Heart left ventricle (tissue), 16 donors: ENCODE results near the gene CDH13. TPM values are rescaled to one million over a fixed set of nuclear protein-coding genes. Genes with fewer than 3 reads are reported as not detected.

ENCODE experiments used
- ATAC-seq, 4 donors: fragments of 200-7000 bp; cut with Tn5 transposase; one replicate each; pipeline ENCODE4 v1.9.1; 2020 to 2022; ENCODE audit warnings: moderate library complexity in 4 of 4, mild to moderate bottlenecking in 3 of 4, moderate number of reproducible peaks in 1 of 4
- DNase-seq, 5 donors: peaks; one replicate each; pipeline ENCODE4 v3.0.0-alpha.2; 2020
- H3K27ac ChIP-seq, 12 donors: fragments of 200-600 bp; sonication (generic) in 4 of 12; one replicate each; pipeline versions ENCODE4 v1.5.0 to v1.8.0; 2016 to 2022; ENCODE audit warnings: mild to moderate bottlenecking in 2 of 12
- H3K27me3 ChIP-seq, 9 donors: fragments of 200-600 bp; sonication (generic) in 2 of 9; one replicate each; pipeline versions ENCODE4 v1.5.1 to v1.8.0; 2016 to 2022; ENCODE audit warnings: mild to moderate bottlenecking in 3 of 9
- H3K36me3 ChIP-seq, 9 donors: fragments of 200-600 bp; sonication (generic) in 2 of 9; one replicate each; pipeline versions ENCODE4 v1.5.0 to v1.8.0; 2018 to 2022; ENCODE audit warnings: mild to moderate bottlenecking in 2 of 9
- H3K4me1 ChIP-seq, 12 donors: fragments of 200-600 bp; sonication (generic) in 4 of 12; one replicate each; pipeline versions ENCODE4 v1.5.0 to v1.8.0; 2016 to 2022; ENCODE audit warnings: mild to moderate bottlenecking in 3 of 12
- H3K4me3 ChIP-seq, 12 donors: fragments of 200-600 bp; sonication (generic) in 4 of 12; one replicate each; pipeline versions ENCODE4 v1.5.0 to v1.8.0; 2017 to 2022; ENCODE audit warnings: mild to moderate bottlenecking in 9 of 12, moderate library complexity in 4 of 12
- H3K9me3 ChIP-seq, 12 donors: fragments of 200-600 bp; sonication (generic) in 4 of 12; one replicate each; pipeline versions ENCODE4 v1.5.0 to v1.8.0; 2016 to 2022; ENCODE audit warnings: mild to moderate bottlenecking in 1 of 12
- POLR2A ChIP-seq, 2 donors: fragments of 450-650 bp; IDR thresholded peaks; one replicate each; pipeline ENCODE4 v1.6.1; 2017; ENCODE audit warnings: antibody characterized with exemption in 2 of 2, mild to moderate bottlenecking in 2 of 2, moderate library complexity in 2 of 2
- WGBS, 4 donors: extraction: QIAGEN DNeasy Blood & Tissue Kit in 2 of 4; methylation state at CpG; one replicate each; pipeline versions ENCODE4 v1.1.5 to v1.1.7; 2013 to 2018; 5-methylcytosine and 5-hydroxymethylcytosine counted together
- intact Hi-C, 10 donors: fragments of 100-400 bp; cut with DNase I; formaldehyde crosslinking; loops; one replicate each; pipeline versions ENCODE4 v1.11.1 to v1.14.2; 2022
- polyA plus RNA-seq, 2 donors: library from polyadenylated mRNA; stranded (reverse); fragments of 200-250 nt; gene quantifications; one replicate each; pipeline ENCODE4 v1.2.3, GENCODE V29; 2013
- total RNA-seq, 9 donors: library from RNA; depleted of rRNA in 2 of 9; stranded (reverse); fragments of >200 nt in 2 of 9; fragmentation: NEBNext Ultra II Directional in 3 of 9; extraction: Animal tissue kit (Norgen Biotek cat#: 25700) in 3 of 9; gene quantifications; one replicate each; pipeline versions ENCODE4 v1.1.0 to v1.2.4, GENCODE V29; 2016 to 2023
- TF ChIP-seq, protein P1 (sequence below), 12 donors: fragments of 200-600 bp; sonication (generic) in 4 of 12; IDR thresholded peaks; one replicate each; pipeline versions ENCODE4 v1.5.0 to v1.8.0; 2018 to 2022; ENCODE audit warnings: antibody characterized with exemption in 12 of 12, mild to moderate bottlenecking in 5 of 12
- donor health status: ischemic (EF 13 %, LVEDD 7.1; RV severe dilation, severe dysfunction).
- donor health status: healthy with polysubstance abuse.
- donor health status: DM: no; HTN: yes; CAD: no.
- donor health status: DM: no; HTN: no; CAD: no.
- donor health status: ischemic (EF 25% LVEDD 6.9; RV normal size, moderate dysfunction).
- donor health status: ischemic (EF 25% LVEDD 5.7; RV mildly dilated, moderate dysfunction).
- donor health status: healthy.
- donor health status: DM: yes; HTN: yes; CAD: no.
- donor health status: ischemic (EF 35%, LVEDD 5.7; RV mildly dilated, moderate dysfunction).
- donor health status: nonischemic (EF 11% LVEDD 7.7; RV severe dilation, severe dysfunction).
- donor health status: DM: yes; HTN: yes; CAD: no.
- donor health status: PGD.
- donor health status: ischemic (EF 29% LVEDD 5.4; RV normal size, mild dysfunction).
- donor health status: nonischemic (EF 23%, LVEDD 6.1; RV moderate dilation, normal function).

The CDH13 gene
- total and polyA plus RNA-seq, 11 donors, result 15.0 to 172 (median 137) TPM

DNA sequence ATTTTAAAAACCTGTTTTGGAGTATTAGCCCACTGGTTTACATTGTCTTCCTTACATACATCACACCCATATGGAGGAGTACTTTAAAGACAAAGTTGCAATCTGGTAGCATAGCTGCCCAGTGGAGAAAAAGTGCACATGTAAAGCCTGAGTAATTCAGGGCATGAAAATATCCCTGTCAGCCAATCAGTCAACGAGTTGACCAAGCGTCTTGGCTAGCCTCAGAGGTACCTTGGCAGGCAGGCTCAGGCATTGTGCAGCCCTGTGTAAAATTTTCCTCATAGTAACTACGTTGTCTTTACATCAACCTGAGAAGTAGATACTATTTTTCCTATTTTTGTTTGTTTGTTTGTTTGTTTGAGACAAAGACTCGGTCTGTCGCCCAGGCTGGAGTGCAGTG, 339.0 kb downstream of the CDH13 start:
- Histone ChIP-seq H3K9me3 (peaks cover 0 to 9% (median 0%) of the 10 kb centered on the region in 12 donors), H3K27me3 (no peaks in the 10 kb centered on the region), H3K4me3 (no peak overlapping the region), H3K27ac (no peak overlapping the region), H3K4me1 (no peaks in the 10 kb centered on the region), H3K36me3 (no peaks in the 10 kb centered on the region)
- no peak for DNase-seq
- intact Hi-C loops, result no loop called here
- TF ChIP-seq POLR2A (IDR thresholded peaks at IDR 0.05), result no peak
- TF ChIP-seq, protein P1, sequence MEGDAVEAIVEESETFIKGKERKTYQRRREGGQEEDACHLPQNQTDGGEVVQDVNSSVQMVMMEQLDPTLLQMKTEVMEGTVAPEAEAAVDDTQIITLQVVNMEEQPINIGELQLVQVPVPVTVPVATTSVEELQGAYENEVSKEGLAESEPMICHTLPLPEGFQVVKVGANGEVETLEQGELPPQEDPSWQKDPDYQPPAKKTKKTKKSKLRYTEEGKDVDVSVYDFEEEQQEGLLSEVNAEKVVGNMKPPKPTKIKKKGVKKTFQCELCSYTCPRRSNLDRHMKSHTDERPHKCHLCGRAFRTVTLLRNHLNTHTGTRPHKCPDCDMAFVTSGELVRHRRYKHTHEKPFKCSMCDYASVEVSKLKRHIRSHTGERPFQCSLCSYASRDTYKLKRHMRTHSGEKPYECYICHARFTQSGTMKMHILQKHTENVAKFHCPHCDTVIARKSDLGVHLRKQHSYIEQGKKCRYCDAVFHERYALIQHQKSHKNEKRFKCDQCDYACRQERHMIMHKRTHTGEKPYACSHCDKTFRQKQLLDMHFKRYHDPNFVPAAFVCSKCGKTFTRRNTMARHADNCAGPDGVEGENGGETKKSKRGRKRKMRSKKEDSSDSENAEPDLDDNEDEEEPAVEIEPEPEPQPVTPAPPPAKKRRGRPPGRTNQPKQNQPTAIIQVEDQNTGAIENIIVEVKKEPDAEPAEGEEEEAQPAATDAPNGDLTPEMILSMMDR (IDR thresholded peaks at IDR 0.05), result no peak
- WGBS, 4 donors, result 75 to 81% (median 77%) methylated on average over 5 of the region's 5 CpGs
- ATAC-seq, result peak; percentile 67 to 84 (median 75)

GRCh38 chr16:82967424-82967823, 340.7 kb downstream of the CDH13 start:
- 87 to 99% (median 92%) methylated on average over 7 of the region's 7 CpGs for WGBS, 4 donors
- H3K36me3 ChIP-seq, result no peaks in the 10 kb centered on the region
- H3K9me3 ChIP-seq, result peaks cover 0 to 10% (median 0%) of the 10 kb centered on the region in 12 donors
- no peak overlapping the region for H3K4me3 ChIP-seq
- TF ChIP-seq, protein P1 (IDR thresholded peaks at IDR 0.05), result no peak
- no peak for TF ChIP-seq POLR2A (IDR thresholded peaks at IDR 0.05)
- H3K27ac ChIP-seq, result no peak overlapping the region
- H3K27me3 ChIP-seq, result no peaks in the 10 kb centered on the region
- no peaks in the 10 kb centered on the region for H3K4me1 ChIP-seq
- ATAC-seq (no peak), DNase-seq (no peak)
- intact Hi-C loops, result no loop called here

- Histone ChIP-seq H3K4me3 (no peak overlapping the region), H3K27me3 (no peaks in the 10 kb centered on the region), H3K4me1 (no peaks in the 10 kb centered on the region), H3K27ac (no peak overlapping the region), H3K36me3 (no peaks in the 10 kb centered on the region), H3K9me3 (peaks cover 0 to 10% (median 0%) of the 10 kb centered on the region in 12 donors)
- intact Hi-C loops, result no loop called here
- ATAC-seq (peak in 1 of 4 donors; percentile 54), DNase-seq (no peak)
- TF ChIP-seq, protein P1 (IDR thresholded peaks at IDR 0.05), result no peak
- TF ChIP-seq POLR2A (IDR thresholded peaks at IDR 0.05), result no peak
- WGBS, 4 donors, result 47 to 49% (median 47%) methylated on average over 5 of the region's 5 CpGs
Measured at GRCh38 chr16:82971126-82971525, 344.4 kb downstream of the CDH13 start.

GRCh38 chr16:82972331-82972919, 345.7 kb downstream of the CDH13 start:
- H3K27me3 ChIP-seq, result no peaks in the 10 kb centered on the region
- H3K36me3 ChIP-seq, result no peaks in the 10 kb centered on the region
- H3K4me1 ChIP-seq, result no peaks in the 10 kb centered on the region
- WGBS, 4 donors, result 54 to 61% (median 59%) methylated on average over 4 of the region's 4 CpGs
- H3K4me3 ChIP-seq, result no peak overlapping the region
- intact Hi-C loops, result no loop called here
- no peak for ATAC-seq
- no peak for DNase-seq
- no peak overlapping the region for H3K27ac ChIP-seq
- peaks cover 0 to 10% (median 0%) of the 10 kb centered on the region in 12 donors for H3K9me3 ChIP-seq
- no peak for TF ChIP-seq POLR2A (IDR thresholded peaks at IDR 0.05)
- TF ChIP-seq, protein P1 (IDR thresholded peaks at IDR 0.05), result no peak
